ENCODE data around the gene ERAS. TPM values are rescaled to one million over a fixed set of nuclear protein-coding genes. Genes with fewer than 3 reads are reported as not detected.
A peak's percentile ranks its signal among the peaks of the same experiment; 100 is the strongest.

The ERAS gene, protein sequence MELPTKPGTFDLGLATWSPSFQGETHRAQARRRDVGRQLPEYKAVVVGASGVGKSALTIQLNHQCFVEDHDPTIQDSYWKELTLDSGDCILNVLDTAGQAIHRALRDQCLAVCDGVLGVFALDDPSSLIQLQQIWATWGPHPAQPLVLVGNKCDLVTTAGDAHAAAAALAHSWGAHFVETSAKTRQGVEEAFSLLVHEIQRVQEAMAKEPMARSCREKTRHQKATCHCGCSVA
- total RNA-seq = not detected
- long read RNA-seq = 0 reads

DNA sequence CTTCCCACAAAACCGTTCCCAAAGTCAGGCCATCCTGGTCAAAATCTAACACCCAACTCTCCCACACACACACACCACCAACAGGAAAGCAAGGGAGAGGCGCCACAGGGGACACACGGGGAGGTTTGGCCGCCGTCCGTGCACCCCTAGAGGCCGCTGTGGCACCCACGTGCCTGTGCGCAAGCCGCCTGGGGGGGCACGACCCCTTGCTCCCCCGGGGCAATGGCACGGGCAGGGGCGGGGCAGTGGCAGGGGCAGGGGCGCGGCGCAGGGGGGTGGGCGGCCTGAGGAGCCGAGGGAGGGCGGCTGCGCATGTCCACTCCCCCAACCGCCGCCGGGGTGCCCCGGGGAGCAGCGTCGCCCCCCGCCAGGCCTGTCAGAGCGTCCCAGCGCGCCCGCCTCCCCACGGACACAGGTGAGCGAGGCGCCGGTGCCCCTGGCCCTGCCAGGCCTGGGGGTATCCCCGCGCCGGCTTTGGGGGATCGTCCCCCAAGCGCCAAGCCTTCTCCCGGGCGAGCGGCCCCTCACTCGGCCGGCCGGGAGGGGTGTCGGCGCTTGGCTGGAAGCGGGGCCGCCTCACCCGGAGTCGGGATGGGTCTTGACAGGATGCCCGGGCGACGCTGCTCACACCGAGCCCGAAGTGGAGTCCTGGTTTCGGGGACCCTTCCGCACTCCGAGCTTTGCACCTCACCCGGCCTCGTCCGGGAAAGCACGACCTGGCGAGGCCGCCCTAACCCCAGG, at the start of gene ERAS:
ERAS (plus strand) TSS at position 379 of the 741 bp plus-strand sequence. CDS start 2,611 bp downstream, outside the sequence.
- DNase-seq (ENCODE audit: low spot score) = no peak

DNA sequence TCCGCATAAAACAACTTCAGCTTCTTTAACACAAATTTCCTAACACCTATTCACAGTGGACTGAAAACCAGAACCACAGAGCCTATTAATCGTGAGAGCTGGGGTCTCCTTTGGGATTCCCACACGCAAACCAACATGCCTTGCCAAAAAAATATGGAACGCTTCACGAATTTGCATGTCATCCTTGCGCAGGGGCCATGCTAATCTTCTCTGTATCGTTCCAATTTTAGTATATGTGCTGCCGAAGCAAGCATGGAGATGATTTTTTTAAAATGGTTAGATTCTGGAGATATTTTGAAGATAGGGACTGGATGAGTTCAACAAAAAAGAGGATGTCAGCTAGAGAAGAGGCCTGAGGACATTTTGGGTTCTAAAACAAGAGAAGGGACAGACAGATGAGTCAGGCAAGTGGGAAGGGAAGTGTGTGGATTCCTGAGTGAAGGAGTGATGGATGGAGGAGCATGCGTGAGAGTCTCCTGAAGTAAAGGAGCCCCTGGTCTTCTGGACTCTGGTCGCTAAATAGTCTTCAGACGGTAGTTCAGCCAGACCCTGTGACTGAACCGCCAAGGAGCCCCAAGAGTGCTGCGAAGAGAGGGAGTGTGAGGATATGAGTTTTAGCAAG, 49.4 kb upstream of the ERAS start:
- peak; percentile 30 for DNase-seq (ENCODE audit: low spot score)

DNA sequence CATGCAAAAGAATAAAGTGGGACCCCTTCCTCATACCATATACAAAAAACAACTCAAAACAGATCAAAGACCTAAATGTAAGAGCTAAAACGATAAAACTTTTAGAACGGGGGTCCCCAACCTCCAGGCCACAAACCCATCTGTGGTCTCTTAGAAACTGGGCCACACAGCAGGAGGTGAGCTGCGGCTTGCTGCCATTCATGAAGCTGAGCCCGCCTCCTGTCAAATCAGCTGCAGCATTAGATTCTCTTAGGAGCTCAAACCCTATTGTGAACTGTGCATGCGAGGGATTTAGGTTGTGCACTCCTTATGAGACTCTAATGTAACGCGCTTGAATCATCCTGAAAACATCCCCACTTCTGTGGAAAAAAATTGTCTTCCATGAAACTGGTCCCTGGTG, 46.9 kb upstream of the ERAS start:
- DNase-seq (ENCODE audit: low spot score) = peak; percentile 16

DNA sequence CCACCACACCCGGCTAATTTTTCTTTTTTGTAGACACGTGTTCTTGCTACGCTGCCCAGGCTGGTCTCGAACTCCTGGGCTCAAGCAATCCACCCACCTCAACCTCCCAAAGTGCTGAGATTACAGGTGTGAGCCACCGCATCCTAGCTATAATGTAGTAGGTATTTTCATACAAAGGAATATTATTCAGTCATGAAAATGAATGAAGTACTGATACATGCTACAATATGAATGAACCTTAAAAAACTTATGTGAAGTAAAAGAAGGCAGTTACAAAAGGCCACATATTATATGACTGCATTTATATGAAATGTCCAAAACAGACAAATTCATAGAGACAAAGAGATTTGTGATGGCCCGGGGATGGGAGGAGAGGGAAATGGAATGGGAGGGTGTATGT, 44.6 kb upstream of the ERAS start:
- peak; percentile 49 for DNase-seq (ENCODE audit: low spot score)

DNA sequence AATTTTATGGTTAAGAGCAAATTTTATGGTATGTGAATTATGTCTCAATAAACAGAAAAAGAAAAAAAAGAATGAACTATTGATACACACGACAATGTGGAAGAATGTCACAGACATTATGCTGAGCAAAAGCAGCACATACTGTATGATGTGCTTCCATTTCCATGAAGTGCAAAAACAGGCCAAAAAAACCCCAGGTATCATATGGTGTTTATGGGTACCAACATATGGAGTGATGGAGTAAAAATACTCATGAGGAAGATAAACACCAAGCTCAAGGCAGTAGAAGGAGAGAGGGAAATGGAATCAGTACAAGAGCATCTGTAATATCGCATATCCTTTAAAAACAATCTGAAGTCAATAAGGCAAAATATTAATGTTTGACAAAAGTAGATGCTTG, 44.1 kb upstream of the ERAS start:
- DNase-seq (ENCODE audit: low spot score) = no peak

DNA sequence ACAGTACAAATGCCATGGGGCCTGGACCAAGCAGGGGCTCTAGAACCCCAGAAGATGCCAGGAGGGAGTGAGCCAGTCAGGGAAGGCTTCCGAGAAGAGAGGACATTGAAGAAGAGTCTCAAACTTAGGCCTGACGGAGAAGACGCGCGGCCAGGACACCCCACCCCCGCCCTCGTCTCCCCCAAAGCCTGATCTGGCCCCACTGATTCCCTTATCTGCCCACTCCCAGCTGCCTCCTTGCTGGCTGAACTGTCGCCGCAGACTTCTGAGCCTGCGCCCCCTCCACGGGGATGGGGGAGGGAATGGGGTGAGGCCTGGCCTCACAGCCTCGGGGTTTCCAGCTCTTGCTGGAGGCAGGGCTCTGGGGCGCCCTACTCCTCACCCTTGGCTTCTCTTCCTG, 43.5 kb upstream of the ERAS start:
- peak; percentile 59 for DNase-seq (ENCODE audit: low spot score)

DNA sequence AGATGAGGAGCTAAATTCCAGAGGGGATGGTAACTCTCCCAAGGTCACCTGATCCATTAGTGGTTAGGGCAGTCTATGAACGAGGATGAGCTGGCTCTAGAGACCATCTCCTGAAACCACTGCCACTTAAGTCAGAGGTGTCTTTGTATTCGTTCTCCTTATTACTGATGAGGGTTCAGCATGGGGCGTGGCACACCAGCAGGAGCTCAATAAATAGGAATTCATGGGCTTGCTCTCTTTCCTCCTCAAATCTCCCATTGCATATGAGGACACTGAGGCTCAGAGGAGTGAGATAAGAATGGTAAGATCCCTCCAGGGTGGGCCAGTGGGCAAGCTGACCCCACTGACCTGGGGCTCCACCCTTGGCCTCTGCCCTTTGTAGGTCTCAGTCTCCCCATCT, 41.6 kb upstream of the ERAS start:
- DNase-seq (ENCODE audit: low spot score) = peak; percentile 5

DNA sequence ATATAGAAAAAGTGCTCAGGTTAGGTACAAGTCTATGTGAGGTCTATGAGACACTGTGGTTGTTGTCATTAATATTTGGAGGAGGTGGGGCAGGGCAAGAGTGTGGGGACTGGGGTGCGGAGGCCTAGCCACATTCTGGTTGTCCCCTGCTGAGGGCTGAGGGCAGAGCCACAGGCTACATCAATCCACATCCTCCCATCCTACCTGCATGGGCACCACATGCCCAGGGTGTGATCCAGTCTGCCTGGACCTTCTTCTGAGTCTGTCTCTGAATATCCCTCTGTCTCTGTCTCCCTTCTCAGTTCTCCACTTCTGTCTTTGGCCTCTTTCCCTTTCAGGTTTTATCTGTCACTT, 41.1 kb upstream of the ERAS start:
- peak; percentile 57 for DNase-seq (ENCODE audit: low spot score)

DNA sequence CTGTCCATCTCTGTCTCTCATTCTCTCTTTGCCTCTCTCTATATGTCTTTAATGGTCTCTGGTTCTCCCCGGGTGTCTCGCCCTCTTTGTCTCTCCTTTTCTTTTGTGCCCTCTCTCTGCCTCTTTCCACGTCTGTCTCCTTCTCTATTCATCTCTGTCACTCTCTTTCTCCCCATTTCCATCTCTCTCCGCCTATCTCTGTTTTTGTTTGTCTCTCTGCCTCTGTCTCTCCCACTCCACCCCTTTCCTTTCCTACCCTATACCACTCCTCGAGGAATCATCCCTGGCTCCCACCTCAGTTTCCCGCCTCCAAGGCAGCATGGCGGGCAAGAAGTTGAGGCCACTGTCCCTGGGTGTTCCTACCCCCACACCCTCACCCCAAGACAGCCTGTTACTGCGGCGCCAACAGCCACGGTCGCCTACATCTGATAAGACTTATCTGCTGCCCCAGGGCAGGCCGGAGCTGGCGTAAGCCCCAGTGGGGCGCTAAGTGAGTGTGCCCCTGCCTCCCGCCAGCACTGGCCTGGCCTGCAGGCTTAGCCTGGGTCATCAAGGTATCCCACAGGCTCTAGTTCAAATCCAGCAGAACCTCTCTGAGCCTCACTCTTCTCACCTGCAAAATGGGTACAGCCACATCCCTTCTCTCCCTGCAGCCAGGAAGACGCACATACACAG, 40.6 kb upstream of the ERAS start:
- peak; percentile 82 for DNase-seq (ENCODE audit: low spot score)

DNA sequence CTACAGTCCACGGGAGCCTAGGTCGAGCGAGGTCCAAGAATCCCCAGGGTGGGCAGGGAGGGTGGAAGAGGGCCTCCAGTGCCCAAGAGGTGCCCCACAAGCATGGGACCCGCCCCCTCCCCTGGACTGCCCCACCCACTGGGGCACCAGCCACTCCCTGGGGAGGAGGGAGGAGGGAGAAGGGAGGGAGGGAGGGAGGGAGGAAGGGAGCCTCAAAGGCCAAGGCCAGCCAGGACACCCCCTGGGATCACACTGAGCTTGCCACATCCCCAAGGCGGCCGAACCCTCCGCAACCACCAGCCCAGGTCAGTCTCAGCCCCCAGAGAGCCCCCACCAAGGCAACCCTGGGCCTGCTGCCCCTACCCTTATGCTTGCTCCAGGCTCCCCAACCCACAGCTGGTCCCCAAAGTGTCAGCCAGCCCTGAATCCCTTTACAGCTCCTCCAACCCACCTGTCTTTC, 39.9 kb upstream of the ERAS start, which contains the start of gene GATA1:
GATA1 (plus strand) TSS at position 250 of the 460 bp plus-strand sequence. CDS start 4,520 bp downstream, outside the sequence.
- peak; percentile 65 for DNase-seq (ENCODE audit: low spot score)

DNA sequence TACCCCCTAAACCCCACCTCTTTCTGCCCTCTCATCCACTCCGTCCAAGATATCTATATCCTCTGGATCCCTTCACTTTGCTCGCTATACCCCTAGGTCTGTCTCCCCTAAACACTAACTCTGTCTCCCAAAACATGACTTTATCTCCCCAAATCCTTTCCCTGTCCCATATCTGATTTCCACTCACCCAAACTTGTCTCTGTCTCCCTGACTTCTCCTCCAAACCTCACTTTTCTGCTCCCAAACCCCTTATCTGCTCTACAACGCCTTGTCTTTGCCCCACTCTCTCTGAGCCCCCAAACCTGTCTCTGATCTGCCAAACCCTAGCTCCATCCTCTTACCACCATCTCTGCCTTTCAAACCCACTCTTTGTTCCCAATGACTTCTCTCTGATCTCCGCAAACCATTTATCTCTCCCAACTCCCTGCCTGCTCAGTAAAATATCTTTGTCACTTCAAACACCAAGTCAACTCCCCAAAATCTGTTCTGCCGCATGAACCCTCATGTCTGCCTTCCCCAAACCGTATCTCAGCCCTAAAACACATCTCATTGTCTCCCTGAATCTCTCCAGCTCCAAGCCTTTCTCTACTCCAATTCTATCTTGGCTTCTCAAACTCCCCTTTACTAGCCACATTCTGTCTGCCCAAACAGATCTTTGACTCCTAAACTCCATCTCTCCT, 39.3 kb upstream of the ERAS start:
- DNase-seq (ENCODE audit: low spot score) = no peak

DNA sequence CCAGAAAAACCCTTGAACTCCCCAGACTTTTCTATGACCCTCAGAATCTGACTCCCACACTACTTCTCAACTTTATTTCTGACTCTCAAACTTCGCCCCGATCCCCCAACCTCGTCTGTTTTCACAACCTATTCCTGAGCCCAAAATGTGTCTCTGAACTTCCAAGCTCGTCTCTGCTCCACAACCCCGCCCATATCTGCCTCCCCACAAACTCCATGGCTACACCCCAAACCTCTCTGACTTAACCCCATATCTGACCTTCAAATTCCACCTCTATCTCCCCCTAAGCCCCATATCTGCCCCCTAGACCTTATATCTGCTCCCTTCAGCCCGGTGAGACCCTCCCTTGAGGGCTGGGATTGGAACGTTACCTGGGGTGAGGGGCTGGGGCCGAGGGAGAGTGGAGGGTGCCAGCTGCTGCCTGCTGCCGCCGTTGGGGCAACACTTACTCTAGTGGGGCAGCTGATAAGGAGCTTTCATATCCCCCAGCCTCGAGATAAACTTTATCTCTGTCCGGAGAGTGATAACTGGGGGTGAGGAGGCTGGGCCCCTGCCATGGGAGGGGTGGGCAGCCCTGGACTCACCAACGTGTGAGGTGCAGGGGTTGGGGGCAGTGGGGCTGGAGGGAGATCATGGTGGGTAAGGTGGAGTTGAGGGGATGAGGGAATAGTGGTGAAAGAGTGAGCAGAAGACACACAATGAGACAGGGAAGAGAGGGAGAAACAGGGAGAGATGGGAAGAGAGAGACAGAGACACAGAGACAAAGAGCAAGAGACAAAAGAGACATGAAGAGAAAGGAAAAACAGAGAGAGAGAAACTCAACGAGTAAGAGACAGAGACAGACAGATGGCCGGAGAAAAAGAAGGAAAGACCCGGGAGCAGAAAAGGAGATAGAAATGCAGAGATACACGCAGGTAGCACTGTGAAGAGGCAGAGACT, 38.5 kb upstream of the ERAS start:
- peak; percentile 53 for DNase-seq (ENCODE audit: low spot score)

DNA sequence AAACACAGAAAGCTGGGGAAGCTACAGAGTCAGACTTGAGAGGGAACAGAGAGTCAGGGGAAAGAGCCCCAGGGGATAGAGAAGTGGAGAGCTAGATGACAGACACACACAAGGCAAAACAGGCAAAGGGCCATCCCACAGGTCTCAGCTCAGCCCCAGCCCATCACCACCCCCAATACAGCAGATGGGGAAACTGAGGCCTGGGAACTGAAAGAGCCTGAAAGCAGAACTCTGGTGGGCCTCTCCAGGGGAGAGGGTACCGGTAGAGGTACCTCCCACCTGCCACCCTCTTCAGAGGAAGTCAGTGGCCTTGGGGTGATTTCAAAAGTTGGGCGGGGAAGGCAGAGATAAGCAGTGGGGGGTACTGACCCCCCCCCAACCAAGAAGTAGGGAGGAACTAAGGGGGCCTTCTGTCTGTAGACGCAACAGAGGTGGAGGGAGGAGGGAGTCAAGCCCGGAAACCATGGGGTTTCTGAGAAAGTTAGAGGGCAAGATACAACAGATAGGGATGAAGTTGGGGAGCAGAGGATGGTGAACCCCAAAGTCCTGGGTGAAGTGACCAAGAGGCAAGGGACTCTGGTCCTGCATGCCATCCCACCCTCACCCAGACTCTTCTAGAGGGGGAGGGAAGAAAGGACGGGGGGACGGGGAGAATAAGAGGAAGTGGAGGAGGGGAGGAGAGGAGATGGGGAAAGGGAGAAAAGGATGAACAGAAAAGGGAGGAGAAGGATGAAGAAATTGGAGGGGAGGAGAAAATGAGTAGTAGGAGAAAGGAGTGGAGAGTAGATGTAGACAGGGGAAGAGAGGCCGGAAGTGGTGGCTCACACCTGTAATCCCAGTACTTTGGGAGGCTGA, 36.7 kb upstream of the ERAS start:
- DNase-seq (ENCODE audit: low spot score) = peak; percentile 51

DNA sequence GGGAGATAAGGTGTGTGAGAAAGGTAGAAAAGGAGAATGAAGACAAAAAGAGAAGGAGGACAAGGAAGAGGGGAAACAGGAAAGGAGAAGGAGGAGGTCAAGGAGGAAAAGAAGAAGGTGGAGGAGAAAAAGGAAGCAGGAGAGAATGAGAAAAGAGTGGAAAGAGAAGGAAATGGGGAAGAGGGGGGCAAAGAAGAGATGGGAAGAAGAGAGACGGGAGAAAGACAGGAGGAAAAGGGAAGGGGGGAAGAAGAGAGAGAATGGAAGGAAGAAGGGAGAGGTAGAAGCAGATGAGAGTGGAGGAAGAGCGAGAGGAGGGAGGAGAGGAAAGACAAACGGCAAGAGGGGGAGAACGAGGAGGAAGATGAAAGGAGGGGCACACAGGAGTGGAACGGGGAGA, 35.8 kb upstream of the ERAS start:
- DNase-seq (ENCODE audit: low spot score) = no peak

DNA sequence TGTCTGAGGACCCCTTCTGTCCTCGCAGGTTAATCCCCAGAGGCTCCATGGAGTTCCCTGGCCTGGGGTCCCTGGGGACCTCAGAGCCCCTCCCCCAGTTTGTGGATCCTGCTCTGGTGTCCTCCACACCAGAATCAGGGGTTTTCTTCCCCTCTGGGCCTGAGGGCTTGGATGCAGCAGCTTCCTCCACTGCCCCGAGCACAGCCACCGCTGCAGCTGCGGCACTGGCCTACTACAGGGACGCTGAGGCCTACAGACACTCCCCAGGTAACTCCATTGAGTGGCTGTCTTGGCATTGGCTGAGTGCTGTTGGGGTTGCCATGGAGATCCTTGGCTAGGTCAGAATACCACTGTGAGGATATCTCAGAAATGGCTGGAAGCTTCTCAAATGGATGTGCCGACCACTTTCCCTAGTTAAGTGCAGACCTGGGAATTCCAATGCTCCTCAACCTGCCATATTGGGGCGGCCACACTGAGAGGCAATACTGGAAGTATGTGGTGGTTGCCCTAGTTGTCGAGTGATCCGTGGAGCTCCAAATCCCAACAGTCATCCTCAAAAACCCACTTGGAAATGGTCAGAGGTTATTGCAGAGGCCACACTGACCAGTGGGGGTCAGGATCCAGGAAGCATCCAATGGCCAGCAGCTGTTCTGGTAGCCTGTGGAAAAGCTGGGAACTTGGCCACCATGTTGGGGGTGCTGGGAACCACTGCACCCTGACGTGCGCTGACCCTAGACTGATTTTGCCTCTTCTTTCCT, 35.1 kb upstream of the ERAS start:
- DNase-seq (ENCODE audit: low spot score) = peak; percentile 67

DNA sequence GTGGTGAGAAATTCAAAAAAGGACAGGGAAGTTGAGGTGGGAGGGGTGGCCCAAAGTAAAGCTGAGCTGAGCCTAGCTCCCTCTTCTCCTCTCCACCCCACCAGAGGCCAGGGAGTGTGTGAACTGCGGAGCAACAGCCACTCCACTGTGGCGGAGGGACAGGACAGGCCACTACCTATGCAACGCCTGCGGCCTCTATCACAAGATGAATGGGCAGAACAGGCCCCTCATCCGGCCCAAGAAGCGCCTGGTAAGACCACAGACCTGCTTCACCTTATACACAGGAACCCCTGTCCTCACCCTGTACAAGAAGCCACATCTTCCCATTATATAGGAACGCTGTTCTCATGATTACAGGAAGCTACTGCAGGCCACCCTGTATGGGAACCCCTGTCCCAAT, 34.1 kb upstream of the ERAS start:
- peak; percentile 82 for DNase-seq (ENCODE audit: low spot score)

DNA sequence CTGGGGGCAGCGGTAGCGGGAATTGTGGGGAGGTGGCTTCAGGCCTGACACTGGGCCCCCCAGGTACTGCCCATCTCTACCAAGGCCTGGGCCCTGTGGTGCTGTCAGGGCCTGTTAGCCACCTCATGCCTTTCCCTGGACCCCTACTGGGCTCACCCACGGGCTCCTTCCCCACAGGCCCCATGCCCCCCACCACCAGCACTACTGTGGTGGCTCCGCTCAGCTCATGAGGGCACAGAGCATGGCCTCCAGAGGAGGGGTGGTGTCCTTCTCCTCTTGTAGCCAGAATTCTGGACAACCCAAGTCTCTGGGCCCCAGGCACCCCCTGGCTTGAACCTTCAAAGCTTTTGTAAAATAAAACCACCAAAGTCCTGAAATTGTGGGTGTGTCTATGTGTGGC, 32.4 kb upstream of the ERAS start:
- DNase-seq (ENCODE audit: low spot score) = peak; percentile 75

DNA sequence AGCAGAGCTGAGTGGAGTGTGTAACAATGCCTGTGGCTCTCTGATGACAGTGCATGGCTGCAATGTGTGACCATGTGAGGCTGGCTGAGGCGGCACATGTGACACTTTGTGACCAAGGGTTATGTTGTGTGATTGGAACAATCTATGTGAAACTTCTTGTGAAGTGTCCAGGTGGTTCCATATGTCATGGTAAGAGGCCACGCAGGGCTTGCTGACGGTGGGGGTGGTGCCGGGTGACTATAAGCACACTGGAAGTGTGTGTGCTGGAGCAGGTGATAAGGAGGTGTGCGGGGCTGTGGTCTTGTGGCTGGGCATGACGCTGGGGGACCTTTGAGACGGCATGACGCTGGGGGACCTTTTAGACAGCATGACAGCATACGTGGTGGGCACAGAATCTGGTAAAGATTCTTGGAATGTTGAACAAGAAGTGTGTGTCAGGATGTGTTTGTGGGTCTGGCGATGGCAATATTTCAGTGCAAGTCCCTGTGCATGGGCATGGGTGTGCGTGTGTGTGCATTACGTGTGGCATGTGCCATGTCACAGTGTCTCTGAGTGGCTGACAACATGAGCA, 31.9 kb upstream of the ERAS start:
- DNase-seq (ENCODE audit: low spot score) = peak; percentile 74
